PC-3 (cell line): ENCODE results near the gene DAAM2.

Source experiments
- CTCF ChIP-seq: fragments of 300-600 bp; sonication (generic); conservative IDR thresholded peaks from 2 replicates; pipeline ENCODE4 v1.5.1; 2017; ENCODE audit warnings: antibody characterized with exemption, low read depth, mild to moderate bottlenecking, low read length
- EZH2 ChIP-seq: fragments of 300-600 bp; sonication (generic); IDR thresholded peaks from one replicate; pipeline ENCODE4 v1.6.1; 2017; ENCODE audit warnings: antibody characterized with exemption, mild to moderate bottlenecking, low read length; ENCODE audit not compliant: unreplicated experiment

- TF ChIP-seq EZH2: no peak
- no peak for TF ChIP-seq CTCF
Measured at GRCh38 chr6:39903656-39904055, 111.5 kb downstream of the DAAM2 start.
